Hepatocyte (in vitro differentiated cells): ENCODE measurements around the gene C1orf116.

Experiments used
- CTCF ChIP-seq: fragments of 200-600 bp; sonication (generic); IDR thresholded peaks from 2 replicates; pipeline ENCODE4 v1.5.1; 2016; ENCODE audit warnings: antibody characterized with exemption, mild to moderate bottlenecking; ENCODE audit not compliant: poor library complexity
- EZH2 ChIP-seq: fragments of 200-600 bp; sonication (generic); IDR thresholded peaks from 2 replicates; pipeline ENCODE4 v1.6.1; 2016; ENCODE audit warnings: antibody characterized with exemption, mild to moderate bottlenecking, borderline replicate concordance
- EZH2phosphoT487 ChIP-seq: fragments of 200-600 bp; sonication (generic); IDR thresholded peaks from one replicate; pipeline ENCODE4 v1.6.1; 2018; ENCODE audit warnings: antibody characterized with exemption, mild to moderate bottlenecking, low read depth, moderate library complexity; ENCODE audit not compliant: unreplicated experiment, severe bottlenecking

GRCh38 chr1:207031016-207031415 is 1.5 kb downstream of the C1orf116 start:
- no peak for TF ChIP-seq EZH2
- no peak for TF ChIP-seq CTCF
- TF ChIP-seq EZH2phosphoT487, result no peak
